ENCODE data around the gene FXYD7. TPM values are rescaled to one million over a fixed set of nuclear protein-coding genes. Genes with fewer than 3 reads are reported as not detected.

The FXYD7 gene, protein sequence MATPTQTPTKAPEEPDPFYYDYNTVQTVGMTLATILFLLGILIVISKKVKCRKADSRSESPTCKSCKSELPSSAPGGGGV
- not detected in 2 replicates for total RNA-seq

DNA sequence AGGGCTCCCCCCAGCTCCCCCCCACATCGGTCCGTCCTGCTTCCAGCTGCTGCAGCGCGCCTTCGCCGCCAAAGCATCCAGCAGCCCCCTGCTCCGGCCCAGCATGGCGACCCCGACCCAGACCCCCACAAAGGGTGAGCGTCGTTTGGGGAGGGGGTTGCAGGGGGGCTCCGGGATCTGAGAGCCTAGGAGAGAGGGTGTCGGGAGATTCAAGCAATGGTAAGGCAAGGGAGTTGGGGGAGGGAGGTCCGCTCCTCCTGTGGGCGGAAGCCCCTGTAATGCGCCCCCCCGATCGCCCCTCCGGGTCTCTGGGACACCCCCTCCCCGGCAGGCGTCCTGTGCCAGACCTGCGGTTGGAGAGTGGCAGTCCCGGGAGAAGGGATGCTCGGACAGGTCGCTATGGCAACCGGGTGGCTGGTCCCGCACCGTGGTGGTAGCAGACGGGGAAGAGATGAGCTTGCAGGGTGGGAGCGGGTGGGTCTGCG lies at the start of gene FXYD7:
Gene FXYD7, plus strand, starts transcription at position 25 of the 485 bp plus-strand sequence. Its CDS starts 79 bp downstream, at position 104.

GRCh38 chr19:35115177-35115951 lies 27.7 kb upstream of the FXYD7 start, which contains the start of gene FXYD3:
FXYD3 (plus strand) TSS chr19:35115823; CDS start chr19:35119377, 3,554 bp downstream.

DNA sequence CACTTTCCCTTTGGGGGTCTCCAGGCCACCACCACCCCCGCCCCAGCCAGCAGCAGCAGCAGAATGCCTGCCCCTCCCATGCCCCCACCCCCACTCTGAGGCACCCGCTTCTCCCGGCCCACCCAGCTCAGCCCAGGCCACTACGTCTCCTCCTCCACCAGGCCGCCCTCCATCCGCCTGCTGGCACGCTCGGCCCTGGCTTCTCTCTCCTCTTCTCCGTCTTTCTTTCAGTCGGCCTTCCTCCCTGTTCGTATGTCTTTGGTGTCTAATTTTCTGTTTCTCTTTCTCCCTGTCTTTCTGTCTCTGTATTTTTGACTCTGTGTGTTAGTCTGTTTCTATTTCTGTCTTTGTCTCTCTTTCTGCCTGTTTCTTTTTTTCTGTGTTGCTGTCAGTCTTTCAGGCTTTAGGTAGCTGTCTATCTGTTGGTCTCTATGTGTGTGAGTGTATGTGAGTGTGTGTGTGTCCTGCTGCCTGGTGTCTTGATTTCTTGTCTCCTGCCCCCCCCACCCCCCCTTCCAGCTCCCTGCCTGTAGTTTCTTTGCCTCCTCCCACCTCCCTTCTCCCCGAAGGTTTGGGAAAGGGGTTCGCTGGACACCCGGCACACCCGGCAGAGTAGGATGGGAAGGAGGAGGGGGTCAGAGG lies 8.3 kb upstream of the FXYD7 start, which contains the start of gene LGI4:
Gene LGI4, minus strand, starts transcription at position 459 of the 642 bp plus-strand sequence. Its CDS starts 379 bp downstream, at position 80.

DNA sequence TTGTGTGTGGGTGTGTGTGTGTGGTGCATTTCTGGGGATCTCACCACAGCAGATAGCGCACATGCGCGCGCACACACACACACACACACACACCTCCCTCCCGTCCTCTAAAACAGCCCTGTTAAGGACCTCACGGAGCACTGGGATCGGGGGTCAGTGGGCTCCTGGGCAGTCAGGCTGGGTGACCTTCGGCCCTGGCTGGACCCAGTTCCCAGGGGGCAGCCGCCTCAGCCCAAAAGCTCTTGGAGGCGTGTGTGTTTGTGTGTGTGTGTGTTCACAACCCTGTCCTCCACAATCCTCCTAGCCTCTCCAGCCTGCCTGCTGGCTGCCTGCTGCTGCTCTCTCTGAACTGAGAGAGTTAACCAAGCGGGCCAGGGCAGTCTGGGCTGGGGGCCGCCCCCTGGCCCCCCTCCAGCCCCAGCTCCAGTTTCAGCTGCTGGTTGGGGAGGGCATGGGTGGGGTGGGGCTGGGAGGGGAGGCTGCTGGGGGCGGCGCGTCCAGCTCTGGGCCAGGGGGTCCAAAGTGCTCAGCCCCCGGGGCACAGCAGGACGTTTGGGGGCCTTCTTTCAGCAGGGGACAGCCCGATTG lies 4.7 kb upstream of the FXYD7 start, which contains the start of gene FXYD1:
Gene FXYD1, plus strand, starts transcription at position 520 of the 588 bp plus-strand sequence. CDS start 1,256 bp downstream, outside the sequence.

GRCh38 chr19:35154525-35155406 lies 11.7 kb downstream of the FXYD7 start, which contains the start of gene FXYD5:
FXYD5 (plus strand) TSS chr19:35154735; CDS start chr19:35155551, 816 bp downstream.

Small RNAs within 50 kb of the gene (small RNA-seq; reads per million reads assigned to genes)
- not detected for gene AC020907.2

Other genes starting within 250 kb of the FXYD7 start
- gene ZNF30, start 216.4 kb upstream of the FXYD7 start, total RNA-seq = 4.0 and 4.5 TPM in 2 replicates
- gene ZNF792, start 179.0 kb upstream of the FXYD7 start, total RNA-seq = 24.3 and 30.2 TPM in 2 replicates
- gene GRAMD1A, start 142.9 kb upstream of the FXYD7 start, total RNA-seq = 61.4 and 71.5 TPM in 2 replicates
- 10.6 and 11.6 TPM in 2 replicates for gene SCN1B, start 112.8 kb upstream of the FXYD7 start, total RNA-seq
- 0.13 TPM in 1 of 2 replicates, not detected in the other for gene HPN, start 101.5 kb upstream of the FXYD7 start, total RNA-seq
- gene FXYD3, start 27.4 kb upstream of the FXYD7 start, total RNA-seq = not detected in 2 replicates
- gene LGI4, start 8.2 kb upstream of the FXYD7 start, total RNA-seq = not detected in 2 replicates
- gene FXYD1, start 4.4 kb upstream of the FXYD7 start, total RNA-seq = not detected in 2 replicates
- 51.3 and 72.5 TPM in 2 replicates for gene FXYD5, start 11.5 kb downstream of the FXYD7 start, total RNA-seq
- gene FAM187B, start 85.5 kb downstream of the FXYD7 start, total RNA-seq = not detected in 2 replicates
- 0.27 and 0.36 TPM in 2 replicates for gene LSR, start 105.7 kb downstream of the FXYD7 start, total RNA-seq
- 41.4 and 46.5 TPM in 2 replicates for gene USF2, start 125.7 kb downstream of the FXYD7 start, total RNA-seq
- not detected in 2 replicates for gene HAMP, start 139.3 kb downstream of the FXYD7 start, total RNA-seq
- 0.27 TPM in 1 of 2 replicates, not detected in the other for gene MAG, start 148.9 kb downstream of the FXYD7 start, total RNA-seq
- gene CD22, start 185.9 kb downstream of the FXYD7 start, total RNA-seq = 1.1 TPM in 1 of 2 replicates, not detected in the other
- gene FFAR1, start 204.6 kb downstream of the FXYD7 start, total RNA-seq = not detected in 2 replicates
- not detected in 2 replicates for gene FFAR3, start 215.2 kb downstream of the FXYD7 start, total RNA-seq
- not detected in 2 replicates for gene GPR42, start 227.8 kb downstream of the FXYD7 start, total RNA-seq